GM21447 (cell line): ENCODE results near the gene PDK4.

Source experiments
- ATAC-seq: cut with Tn5 transposase; IDR thresholded peaks from one replicate; pipeline ENCODE4 v1.9.1; 2021; ENCODE audit not compliant: unreplicated experiment

PDK4 gene

GRCh38 chr7:95535662-95536061 is 60.7 kb downstream of the PDK4 start:
- no peak for ATAC-seq

DNA sequence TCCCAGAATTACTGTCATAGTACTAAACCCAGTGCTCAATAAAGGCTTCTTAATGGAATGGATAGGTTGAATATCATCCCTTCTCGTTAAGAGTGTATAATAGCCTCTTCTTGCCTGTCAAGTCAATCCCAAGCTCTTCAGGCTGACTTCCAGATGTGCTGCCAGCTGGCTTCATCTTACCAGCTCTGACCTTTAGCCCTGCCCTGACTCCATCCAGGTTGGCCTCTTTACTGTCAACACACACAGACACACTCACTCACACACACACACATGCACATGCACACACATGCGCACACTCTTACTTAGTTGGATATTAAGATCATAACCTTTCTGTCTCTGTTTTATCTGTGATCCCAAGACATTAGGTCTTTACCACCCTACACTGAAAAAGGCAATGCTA is 61.5 kb downstream of the PDK4 start:
- no peak for ATAC-seq
